Measurements from ENCODE around the gene CHST13. TPM values are rescaled to one million over a fixed set of nuclear protein-coding genes. Genes with fewer than 3 reads are reported as not detected.

The CHST13 gene, protein sequence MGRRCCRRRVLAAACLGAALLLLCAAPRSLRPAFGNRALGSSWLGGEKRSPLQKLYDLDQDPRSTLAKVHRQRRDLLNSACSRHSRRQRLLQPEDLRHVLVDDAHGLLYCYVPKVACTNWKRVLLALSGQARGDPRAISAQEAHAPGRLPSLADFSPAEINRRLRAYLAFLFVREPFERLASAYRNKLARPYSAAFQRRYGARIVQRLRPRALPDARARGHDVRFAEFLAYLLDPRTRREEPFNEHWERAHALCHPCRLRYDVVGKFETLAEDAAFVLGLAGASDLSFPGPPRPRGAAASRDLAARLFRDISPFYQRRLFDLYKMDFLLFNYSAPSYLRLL
- total RNA-seq, result not detected in 2 replicates

DNA sequence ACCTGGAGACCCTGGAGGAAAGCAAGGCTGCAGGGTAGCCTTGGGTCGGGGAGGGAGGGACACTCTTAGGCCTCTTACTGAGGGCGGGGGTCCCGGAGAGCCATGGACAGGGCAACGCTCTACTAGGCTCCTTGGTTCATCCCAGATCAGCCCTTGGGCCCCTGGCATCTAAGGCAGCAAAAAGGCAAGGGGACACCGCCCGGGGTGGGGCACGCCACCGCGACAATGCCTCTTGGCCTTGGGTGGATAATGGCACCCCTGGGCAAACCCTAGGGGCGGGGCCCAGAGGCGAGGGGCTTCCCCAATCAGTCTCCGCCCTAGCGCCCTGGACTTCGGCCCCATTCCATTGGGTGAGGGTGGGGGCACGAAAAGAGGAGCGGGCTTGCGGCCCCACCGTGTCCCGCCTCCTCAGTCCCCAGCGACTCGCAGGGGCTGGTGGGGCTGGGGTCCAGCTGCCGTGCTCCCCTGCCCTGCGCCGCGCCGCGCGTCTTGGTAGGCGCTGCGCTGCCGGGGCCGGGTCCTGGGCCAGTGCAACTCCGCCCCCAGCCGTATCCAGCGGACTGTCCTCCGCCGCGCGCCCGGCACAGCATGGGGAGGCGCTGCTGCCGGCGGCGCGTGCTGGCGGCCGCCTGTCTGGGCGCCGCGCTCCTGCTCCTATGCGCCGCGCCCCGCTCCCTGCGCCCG lies at the start of gene CHST13:
Gene CHST13, plus strand, starts transcription at position 411 of the 684 bp plus-strand sequence. Its CDS starts 178 bp downstream, at position 589.
- DNase-seq (ENCODE audit: low read depth in 2 of 2), result peak; percentile 27 to 60

DNA sequence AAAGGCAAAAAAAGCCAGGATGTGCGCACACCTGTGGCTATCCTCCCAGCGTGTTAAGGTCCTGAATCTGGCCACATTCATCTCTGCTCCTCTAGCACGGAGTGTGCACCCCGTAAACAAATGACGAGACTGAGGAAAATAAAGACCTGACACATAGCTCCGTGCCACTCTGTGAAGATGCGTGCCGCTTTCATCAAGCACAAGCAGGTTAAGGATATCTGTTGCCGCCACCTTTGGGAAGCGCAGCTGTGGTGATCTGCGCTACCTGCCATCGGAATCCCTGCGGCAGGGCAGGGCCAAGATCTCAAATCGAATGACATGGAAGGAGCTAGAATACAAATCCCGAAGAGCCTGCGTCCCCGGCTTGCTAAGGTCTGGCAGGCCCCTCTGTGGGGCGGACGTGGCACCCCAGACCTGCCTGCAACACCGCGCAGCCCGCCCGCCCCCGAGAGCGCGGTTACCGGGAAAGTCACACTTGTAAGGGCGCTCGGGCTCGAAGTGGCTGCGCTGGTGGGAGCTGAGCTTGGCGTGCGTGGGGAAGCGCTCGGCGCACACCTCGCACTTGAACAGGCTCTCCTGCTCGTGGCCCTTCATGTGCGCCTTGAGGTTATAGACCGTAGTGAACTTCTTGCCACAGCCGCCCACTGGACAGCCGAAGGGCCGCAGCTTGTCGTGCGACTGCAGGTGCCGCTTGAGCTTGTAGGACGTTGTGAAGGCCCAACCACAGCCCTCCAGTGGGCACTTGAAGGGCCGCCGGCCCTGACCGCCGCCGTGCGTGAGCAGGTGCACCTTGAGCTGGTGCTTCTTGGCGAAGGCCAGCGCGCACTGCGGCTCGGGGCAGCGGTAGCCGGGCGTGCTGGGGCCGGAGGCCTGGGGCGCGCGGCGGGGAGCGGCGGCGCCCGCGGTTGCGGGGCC lies 49.2 kb upstream of the CHST13 start:
- peak; percentile 52 to 65 for DNase-seq (ENCODE audit: low read depth in 2 of 2)

DNA sequence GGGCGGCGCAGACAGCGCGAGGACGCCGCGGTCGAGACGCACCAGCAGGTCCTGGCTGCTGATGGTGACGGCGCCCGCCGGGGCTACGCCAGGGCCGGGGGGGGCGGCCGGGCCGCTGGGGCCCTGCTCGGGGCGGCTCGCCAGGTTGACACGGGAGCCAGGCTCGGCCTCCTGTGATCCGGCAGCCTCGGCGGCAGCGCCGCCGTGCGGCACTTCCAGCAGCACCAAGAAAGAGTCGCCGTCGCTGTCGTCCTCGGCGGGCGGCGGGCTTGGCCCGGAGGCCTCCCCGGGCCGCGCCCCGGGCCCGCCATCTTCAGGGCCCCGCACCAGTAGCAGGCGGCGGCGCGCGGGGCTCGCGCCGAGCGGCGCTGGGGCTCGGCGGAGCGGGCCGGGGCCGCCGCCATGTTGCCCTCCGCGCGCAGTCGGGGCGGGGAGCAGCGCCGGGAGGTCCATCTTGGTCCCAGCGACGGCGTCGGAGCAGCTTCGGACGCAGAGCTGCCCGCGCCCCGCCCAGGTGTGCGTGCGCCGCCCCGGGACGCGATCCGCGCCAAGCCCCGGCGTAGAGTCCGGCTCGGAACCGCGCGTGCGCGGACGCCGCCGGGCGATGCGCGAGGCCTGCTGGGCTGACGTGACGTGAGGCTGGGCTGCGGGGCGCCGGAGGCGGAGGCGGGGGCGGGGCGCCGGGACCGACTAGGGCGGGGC lies 48.4 kb upstream of the CHST13 start, which contains the start of gene ZXDC:
Gene ZXDC, minus strand, starts transcription at position 479 of the 702 bp plus-strand sequence. Its CDS starts 26 bp downstream, at position 453.
- peak; percentile 96 to 97 for DNase-seq (ENCODE audit: low read depth in 2 of 2)

DNA sequence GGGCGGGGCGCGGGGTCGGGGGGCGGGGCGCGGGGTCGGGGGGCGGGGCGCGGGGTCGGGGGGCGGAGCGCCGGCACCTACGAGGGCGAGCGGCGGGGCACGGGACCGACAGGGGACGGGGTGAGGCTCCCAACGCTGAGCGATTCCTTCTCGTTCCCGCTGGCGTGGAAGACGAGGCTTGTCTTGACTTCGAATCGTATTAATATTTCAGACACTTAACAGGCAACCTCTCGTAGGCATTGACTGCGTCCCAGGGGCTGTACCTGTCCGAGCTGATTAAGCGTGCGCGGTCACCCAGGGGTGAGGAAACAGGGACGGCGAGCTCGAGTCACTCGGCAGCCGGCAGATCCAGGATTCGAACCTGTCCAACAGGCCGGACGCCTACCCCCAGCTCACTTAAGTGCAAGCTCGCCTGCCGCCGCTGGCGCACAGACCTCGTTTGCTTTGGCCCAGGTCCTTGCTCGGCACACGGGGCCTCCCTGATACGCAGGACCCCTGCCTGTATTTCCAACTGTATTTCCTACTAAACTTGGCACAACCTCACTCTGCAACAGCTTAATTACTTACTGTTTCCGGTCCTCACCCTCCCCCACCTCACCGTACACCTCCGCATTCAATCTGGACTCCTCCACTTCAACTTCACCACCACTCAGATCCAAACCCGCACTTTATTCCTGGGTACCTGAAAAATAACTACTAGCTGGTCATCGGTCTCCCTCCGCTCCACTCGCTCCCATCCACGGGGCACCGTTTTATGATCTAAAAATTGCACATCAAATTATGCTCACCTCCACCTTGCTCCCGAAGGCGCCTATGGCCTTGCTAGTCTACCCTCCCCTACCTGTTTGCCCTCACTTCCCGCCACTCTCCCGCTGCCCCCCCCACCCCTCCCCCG lies 47.5 kb upstream of the CHST13 start:
- DNase-seq (ENCODE audit: low read depth in 2 of 2), result peak; percentile 48 to 86

DNA sequence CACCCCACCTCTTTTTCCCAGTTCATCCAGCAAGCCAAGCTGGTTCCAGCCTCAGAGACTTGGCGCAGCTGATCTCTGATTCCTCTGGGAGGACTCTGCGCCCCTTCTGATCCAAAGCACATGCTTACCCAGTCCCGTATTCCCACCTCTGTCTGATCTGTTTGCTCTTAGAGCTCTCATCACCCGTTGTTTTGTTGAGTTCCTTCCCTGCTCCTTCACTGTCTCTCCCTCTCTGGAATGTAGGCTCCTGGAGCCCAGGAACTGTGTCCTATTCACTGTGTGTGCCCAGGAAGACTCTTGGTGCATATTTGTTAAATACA lies 46.9 kb upstream of the CHST13 start:
- no peak for DNase-seq (ENCODE audit: low read depth in 2 of 2)

DNA sequence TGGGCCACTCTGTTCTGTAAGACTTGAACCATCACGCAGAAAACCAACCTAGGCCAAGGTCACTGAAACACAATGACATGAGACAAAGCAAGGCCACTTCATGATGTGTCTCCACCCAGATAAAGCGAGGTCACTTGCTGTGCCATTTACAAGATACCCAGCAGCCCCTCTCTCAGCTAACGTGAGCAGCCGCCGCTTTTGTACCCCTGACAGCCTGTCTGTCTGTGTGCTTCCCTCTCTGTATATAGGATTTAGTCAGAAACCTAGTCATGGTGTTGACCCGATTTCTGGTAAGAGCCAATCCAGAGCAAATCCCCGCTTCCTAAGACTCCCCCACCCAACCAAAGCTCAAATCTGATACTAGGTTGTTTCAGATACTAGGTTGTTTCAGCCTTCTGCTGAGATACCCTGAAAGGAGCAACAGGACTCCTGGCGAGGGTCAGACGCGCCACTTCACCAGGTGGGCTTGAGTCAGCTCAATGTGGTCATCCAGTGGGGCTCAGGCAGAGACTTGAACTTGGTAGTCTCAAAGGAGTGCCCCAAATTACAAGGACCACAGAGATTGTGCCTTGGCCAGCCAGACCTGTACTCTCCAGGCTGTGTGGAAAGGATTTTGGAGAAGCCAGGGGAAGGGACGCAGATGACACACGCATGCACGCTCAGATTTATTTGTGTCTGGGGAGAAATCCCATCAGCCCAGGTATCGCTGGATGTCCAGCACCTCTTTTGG lies 45.2 kb upstream of the CHST13 start:
- DNase-seq (ENCODE audit: low read depth in 2 of 2), result no peak

DNA sequence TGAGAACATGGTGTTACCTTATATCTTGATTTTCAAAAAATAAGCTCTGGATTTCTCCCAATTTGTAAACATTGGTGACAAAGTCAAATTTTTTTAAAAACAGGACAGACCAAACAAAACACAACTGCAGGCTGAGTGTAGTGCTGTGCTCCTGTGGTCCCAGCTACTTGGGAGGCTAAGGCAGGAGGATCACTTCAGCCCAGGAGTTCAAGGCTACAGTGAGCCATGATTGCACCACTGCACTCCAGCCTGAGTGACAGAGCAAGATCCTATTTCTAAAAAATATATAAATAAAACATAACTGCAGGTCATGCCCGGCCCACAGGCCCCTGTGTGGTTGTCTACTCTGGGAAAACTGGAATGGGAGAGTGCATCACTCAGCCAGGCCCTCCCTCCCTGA lies 44.3 kb upstream of the CHST13 start:
- DNase-seq (ENCODE audit: low read depth in 2 of 2), result no peak

DNA sequence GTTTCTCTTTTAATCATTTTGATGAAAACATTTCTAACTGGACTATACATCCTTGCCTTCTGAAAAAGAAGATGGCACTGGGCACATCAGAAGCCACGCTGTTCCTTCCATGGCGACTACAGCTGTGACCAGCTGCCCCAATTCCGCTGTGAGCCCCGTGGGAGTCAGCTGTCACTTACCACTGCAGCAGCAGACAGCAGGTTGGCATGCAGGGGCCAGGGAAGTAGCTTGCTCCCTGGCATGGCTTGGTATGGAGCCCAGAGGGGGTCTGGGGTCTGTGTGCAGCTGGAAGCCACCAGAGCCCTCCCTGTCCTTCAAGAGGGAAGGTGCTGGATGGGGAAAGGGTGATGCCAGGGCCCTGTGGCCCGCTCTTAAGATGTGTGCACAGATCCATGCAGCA lies 43.7 kb upstream of the CHST13 start:
- no peak for DNase-seq (ENCODE audit: low read depth in 2 of 2)

DNA sequence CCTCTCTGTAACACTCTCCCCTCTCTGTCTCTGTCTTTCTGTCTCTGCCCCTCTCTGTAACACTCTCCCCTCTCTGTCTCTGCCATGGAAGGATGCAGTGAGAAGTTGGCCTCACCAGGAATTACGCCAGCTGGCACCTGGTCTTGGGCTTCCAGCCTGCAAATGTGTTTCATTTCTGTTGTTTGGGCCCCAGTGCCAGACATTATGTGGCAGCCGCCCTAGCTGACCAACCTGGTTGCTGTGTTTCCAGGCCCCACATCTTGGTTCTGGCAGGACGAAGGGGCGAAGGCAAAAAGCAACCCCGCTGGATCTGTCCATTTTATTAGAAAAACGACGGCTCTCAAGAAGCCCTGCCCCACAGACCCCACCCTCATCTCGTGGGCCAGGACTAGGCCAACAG lies 43.1 kb upstream of the CHST13 start:
- peak in 1 of 2 donors; percentile 17 for DNase-seq (ENCODE audit: low read depth in 2 of 2)

DNA sequence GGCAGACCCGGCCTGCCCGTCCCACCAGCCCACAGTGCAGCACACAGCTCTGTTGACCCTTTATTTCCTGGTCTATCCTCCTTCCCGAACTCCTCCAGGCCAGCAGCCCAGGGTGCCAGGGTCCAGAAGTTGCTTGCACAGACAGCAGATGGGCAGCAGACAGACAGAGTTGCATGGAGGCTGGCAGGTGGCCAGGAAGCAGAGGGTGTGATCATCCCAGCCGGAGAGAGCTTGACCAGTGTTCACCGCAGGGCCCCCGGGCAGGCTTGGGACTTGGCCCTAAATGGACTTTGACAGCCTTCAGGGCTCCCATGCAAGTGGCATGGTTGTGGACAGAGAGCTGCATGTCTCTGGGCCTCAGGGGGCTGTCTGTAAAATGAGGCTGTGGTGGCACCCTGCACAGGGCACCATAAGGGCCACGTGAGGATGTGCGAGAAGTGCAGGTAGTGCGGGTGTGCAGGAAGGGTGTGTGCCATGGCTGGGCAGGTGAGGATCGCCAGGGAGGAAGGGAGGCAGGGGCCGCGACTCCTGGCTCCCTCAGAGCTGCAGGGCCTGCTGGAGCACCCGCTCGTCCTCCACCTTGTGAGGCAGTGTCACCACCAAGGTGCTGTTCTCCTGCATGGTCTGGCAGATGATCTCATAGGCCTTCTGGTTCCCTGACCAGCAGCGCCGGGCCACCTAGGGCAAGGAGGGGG lies 42.0 kb upstream of the CHST13 start:
- peak in 1 of 2 donors; percentile 48 for DNase-seq (ENCODE audit: low read depth in 2 of 2)

DNA sequence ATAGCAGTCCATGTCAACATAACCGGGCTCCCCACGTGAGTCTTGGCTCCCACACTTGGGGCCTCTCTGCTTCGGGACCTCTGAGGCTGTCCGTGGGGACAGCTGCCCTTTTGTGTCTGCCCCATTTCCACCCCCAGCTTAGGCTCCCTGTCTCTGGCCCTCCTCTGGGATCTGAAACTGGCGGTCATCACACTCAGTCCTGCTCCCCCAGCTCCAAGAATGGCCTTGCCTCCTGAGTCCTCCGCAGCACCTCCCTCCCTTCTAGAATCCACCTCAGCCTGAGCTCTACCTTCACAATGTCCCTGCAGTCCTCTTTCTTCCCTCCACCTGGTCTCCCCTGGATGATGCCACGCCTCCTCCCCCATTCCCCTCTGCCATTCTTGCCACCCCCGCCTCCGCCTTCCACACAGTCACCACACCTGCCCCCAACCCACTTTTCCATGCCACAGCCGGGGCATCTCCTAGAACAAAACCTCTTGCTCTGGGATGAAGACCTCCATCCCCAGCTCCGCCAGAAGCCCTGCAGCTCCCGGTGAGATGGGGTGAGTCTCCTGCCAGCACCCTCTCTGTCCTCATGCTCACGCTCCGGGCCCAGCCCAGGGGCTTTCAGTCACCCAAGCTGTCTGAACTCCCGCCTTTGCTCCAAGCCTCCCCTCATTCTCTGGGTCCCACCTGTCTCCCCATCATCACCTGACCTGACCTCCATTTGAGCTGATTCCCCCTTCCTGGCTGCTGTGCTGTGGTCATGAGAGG lies 41.3 kb upstream of the CHST13 start:
- DNase-seq (ENCODE audit: low read depth in 2 of 2), result no peak

DNA sequence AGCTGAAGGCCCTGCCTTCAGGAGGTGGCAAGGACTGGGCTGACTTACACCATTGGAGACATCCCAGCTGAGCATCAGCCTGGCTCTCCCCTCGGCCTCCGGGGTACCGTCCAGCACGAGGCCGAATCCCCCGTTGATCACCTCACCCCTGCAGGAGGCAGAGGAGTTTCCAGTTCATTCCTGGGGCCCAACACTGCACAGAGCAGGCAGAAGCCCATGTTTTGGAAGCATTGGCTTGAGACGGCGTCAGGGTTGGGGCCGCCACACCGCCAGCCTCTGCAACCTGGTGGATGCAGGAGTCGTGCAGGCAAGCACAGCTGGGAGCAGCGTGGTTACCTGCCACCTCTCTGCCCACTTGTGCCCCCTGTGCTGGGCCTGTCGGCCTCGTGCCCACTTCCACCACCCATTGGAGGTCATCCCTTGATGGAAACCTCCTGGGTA lies 40.6 kb upstream of the CHST13 start:
- DNase-seq (ENCODE audit: low read depth in 2 of 2), result no peak

DNA sequence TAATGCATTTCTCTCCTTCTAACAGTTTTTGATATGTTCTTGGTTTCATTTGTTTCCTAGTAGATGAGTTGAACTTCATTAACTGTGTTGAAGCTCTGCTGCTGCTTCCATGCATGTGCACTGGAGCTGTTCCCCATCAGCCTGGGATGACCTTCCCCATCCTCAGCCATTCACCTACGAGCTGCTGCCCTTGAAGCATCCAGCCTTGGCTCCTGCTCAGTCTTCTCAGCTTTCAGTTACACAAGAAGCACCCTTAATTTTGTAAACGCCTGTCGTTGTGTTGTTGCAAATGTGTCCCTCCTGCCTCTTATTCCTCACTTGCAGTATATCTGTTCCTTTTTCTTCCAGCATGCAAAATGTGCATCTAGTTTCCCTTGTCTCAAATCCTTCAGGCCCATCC lies 39.8 kb upstream of the CHST13 start:
- DNase-seq (ENCODE audit: low read depth in 2 of 2), result no peak

DNA sequence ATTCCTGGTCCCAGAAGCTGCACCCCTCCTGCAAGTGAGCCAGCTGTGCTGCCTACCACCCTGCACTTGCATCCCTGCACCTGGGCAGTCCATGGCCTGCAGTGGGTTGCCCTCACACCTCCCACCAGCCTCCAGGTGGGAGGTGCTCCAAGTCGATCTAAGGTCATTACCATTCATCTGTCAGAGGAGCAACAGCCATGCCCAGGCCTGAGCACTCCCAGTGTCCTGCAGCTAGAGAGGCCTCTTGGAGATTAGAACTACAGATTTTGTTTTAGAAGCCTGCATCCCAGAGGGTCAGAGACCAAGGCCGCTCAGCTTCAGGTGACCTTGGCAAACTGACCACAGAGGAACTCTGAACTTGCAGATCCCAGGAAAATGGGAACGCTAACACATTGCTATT lies 39.3 kb upstream of the CHST13 start:
- DNase-seq (ENCODE audit: low read depth in 2 of 2), result no peak

DNA sequence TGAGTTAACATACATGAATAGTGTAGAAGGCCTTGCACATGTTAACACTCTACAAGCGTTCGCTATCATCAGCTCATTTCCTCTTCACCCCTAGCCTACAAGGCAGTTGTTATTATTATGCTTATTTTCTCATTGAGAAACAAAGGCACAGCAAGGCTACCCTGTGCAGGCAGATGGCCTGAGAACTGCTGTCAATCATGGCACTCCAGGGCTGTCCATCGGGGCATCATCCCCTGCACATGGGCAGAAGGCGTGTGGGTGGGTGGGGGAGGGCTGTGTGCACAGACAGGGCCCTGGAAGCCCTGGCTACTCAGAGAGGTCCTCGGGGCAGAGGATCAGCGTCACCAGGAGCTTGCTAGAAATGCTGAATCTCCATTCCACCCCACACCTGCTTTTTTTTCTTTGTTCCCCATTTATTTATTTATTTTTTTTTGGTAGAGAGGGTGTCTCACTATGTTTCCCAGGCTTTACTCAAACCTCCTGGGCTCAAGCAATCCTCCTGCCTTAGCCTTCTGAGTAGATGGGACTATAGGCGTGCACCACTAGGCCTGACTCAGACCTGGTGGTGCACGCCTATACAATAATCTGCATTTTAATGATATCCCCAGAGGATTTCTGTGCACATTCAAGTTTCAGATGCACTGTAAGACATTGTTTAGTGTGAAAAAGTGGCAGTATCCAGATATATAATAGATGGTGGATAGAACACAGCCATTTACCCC lies 38.6 kb upstream of the CHST13 start:
- no peak for DNase-seq (ENCODE audit: low read depth in 2 of 2)

DNA sequence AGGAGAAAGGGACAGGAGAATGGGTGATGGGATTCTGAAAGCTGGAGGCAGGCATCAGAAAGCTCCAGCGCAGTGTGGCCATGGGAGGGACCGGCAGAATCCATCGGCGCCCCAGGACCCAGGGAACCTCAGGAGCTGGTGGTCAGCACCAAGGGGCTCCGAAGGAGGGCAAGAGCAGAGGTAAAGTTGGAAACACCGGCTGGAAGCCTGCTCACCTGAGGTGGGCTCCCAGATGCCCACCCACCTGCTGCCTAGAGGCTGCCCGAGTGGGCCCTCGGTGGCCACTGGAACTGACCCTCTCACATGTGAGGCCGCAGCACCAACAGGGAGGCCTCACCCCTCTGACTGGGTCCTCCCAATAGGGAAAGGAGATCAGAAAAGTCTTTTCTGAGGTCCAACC lies 38.0 kb upstream of the CHST13 start:
- no peak for DNase-seq (ENCODE audit: low read depth in 2 of 2)

DNA sequence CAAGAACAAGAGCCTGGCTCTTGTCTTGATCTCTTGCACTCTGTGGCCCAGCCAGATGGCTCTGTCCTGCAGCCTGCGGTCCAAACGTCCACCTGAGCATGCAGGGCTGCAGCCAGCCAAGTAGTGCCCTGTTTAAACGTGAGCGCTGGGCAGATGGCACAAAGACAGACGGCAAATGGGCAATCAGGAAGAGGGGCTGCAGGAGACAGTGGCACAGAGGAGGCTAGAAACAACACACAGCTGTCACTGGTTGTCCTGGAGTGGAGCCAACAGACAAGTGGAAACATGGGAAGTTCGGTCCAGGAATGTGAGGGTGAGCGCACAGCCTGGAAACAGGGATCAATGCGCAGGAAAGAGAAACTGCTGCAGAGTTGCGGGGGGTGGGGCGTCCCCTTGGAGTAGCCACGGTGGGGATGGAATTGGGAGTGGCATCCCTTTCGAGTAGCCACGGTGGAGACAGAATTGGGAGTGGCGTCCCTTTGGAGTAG lies 37.6 kb upstream of the CHST13 start:
- peak in 1 of 2 donors; percentile 93 for DNase-seq (ENCODE audit: low read depth in 2 of 2)

Data from lung microvascular endothelial cell (primary cell).